SU-DHL-6 (cell line): Measurements from ENCODE around the gene RBM19.

Experiments
- H2AFZ ChIP-seq: fragments of 200-600 bp; sonication (generic); 2 replicates; pipeline ENCODE4 v1.6.1; 2014; ENCODE audit warnings: low read depth, mild to moderate bottlenecking, moderate library complexity, mixed read lengths, antibody characterized with exemption, low read length; ENCODE audit not compliant: severe bottlenecking
- H3F3A ChIP-seq: fragments of 200-600 bp; shearing (Covaris generic); 2 replicates; pipeline ENCODE4 v1.6.0; 2016; ENCODE audit warnings: antibody characterized with exemption, mild to moderate bottlenecking; ENCODE audit not compliant: insufficient read depth
- H3K27ac ChIP-seq: fragments of 200-600 bp; sonication (generic); 2 replicates; pipeline ENCODE4 v1.5.1; 2016; ENCODE audit warnings: low read depth, mild to moderate bottlenecking, low read length, moderate library complexity, mixed read lengths
- H3K27me3 ChIP-seq: fragments of 200-600 bp; sonication (generic), shearing (Covaris generic); 2 replicates; pipeline ENCODE4 v1.6.0; 2014; ENCODE audit warnings: mild to moderate bottlenecking, low read length
- H3K36me3 ChIP-seq: fragments of 200-600 bp; sonication (generic); 2 replicates; pipeline ENCODE4 v1.6.1; 2014; ENCODE audit warnings: mild to moderate bottlenecking, low read length, mixed read lengths
- H3K4me2 ChIP-seq: fragments of 300-600, 200-600 bp; shearing (Covaris generic), sonication (generic); 2 replicates; pipeline ENCODE4 v1.6.0; 2014; ENCODE audit warnings: low read length, low read depth, mild to moderate bottlenecking; ENCODE audit not compliant: poor library complexity, severe bottlenecking
- H3K4me3 ChIP-seq: fragments of 200-600 bp; sonication (generic); 2 replicates; pipeline ENCODE4 v1.5.1; 2014; ENCODE audit warnings: antibody characterized with exemption, low read length, mild to moderate bottlenecking, mixed read lengths; ENCODE audit not compliant: insufficient read depth, poor library complexity, severe bottlenecking
- H3K79me2 ChIP-seq: fragments of 200-600 bp; sonication (generic); 2 replicates; pipeline ENCODE4 v1.6.1; 2014; ENCODE audit warnings: mild to moderate bottlenecking, low read length, moderate library complexity; ENCODE audit not compliant: insufficient read depth
- H3K9ac ChIP-seq: fragments of 200-600 bp; sonication (generic); 2 replicates; pipeline ENCODE4 v1.7.0; 2014; ENCODE audit warnings: mild to moderate bottlenecking, low read length
- H3K9me2 ChIP-seq: fragments of 200-600 bp; sonication (generic); replicated peaks from 2 replicates; pipeline ENCODE4 v1.6.1; 2014; ENCODE audit warnings: low read length; ENCODE audit not compliant: insufficient read depth
- H3K9me3 ChIP-seq: fragments of 200-600 bp; sonication (generic); 2 replicates; pipeline ENCODE4 v1.6.1; 2014; ENCODE audit warnings: low read length, mixed read lengths; ENCODE audit not compliant: insufficient read depth
- H4K20me1 ChIP-seq: fragments of 200-600 bp; sonication (generic); 2 replicates; pipeline ENCODE4 v1.6.1; 2014; ENCODE audit warnings: low read depth, mild to moderate bottlenecking, antibody characterized with exemption, low read length, moderate library complexity, mixed read lengths
- EZH2phosphoT487 ChIP-seq: fragments of 200-600 bp; sonication (generic), shearing (Covaris generic); conservative IDR thresholded peaks from 2 replicates; pipeline ENCODE4 v1.6.1; 2018; ENCODE audit warnings: mild to moderate bottlenecking, antibody characterized with exemption, low read length, moderate library complexity, mixed read lengths
- TF ChIP-seq, protein P1 (sequence below): fragments of 200-600 bp; sonication (generic); IDR thresholded peaks from one replicate; pipeline ENCODE4 v1.5.1; 2017; ENCODE audit warnings: antibody characterized with exemption, mild to moderate bottlenecking, low read length, moderate library complexity; ENCODE audit not compliant: insufficient read depth, poor library complexity, severe bottlenecking

Gene RBM19

DNA sequence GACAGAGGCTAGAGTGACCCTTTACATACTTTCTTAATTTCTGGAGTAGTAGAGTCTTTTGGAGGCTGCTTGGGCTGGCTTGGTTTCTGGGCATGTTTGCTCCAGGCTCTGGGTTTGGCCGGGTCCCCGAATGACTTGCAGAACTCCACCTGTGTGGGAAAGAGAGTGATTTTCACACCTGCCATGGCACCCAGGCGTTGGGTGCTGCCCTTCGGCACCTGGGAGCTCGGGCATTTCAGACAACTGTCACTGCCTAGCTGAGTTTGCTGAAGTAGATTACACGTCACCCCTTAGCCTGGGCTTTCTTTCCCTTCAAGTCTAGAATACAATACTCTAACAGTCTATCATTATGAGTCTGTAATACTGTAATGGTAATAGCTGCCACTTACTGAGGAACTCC, 6.1 kb downstream of the RBM19 start:
- Histone ChIP-seq H3K9ac (no peak overlapping the region), H3K36me3 (no peaks in the 10 kb centered on the region), H3K4me3 (no peak overlapping the region), H3K27me3 (no peaks in the 10 kb centered on the region), H2AFZ (no peak overlapping the region), H3K4me2 (no peak overlapping the region), H3K27ac (no peak overlapping the region), H3K9me2 (no peaks in the 10 kb centered on the region), H4K20me1 (no peaks in the 10 kb centered on the region), H3F3A (no peaks in the 10 kb centered on the region), H3K79me2 (peaks cover 21% of the 10 kb centered on the region), H3K9me3 (no peaks in the 10 kb centered on the region)
- TF ChIP-seq EZH2phosphoT487: no peak
- TF ChIP-seq, protein P1, sequence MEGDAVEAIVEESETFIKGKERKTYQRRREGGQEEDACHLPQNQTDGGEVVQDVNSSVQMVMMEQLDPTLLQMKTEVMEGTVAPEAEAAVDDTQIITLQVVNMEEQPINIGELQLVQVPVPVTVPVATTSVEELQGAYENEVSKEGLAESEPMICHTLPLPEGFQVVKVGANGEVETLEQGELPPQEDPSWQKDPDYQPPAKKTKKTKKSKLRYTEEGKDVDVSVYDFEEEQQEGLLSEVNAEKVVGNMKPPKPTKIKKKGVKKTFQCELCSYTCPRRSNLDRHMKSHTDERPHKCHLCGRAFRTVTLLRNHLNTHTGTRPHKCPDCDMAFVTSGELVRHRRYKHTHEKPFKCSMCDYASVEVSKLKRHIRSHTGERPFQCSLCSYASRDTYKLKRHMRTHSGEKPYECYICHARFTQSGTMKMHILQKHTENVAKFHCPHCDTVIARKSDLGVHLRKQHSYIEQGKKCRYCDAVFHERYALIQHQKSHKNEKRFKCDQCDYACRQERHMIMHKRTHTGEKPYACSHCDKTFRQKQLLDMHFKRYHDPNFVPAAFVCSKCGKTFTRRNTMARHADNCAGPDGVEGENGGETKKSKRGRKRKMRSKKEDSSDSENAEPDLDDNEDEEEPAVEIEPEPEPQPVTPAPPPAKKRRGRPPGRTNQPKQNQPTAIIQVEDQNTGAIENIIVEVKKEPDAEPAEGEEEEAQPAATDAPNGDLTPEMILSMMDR: no peak

DNA sequence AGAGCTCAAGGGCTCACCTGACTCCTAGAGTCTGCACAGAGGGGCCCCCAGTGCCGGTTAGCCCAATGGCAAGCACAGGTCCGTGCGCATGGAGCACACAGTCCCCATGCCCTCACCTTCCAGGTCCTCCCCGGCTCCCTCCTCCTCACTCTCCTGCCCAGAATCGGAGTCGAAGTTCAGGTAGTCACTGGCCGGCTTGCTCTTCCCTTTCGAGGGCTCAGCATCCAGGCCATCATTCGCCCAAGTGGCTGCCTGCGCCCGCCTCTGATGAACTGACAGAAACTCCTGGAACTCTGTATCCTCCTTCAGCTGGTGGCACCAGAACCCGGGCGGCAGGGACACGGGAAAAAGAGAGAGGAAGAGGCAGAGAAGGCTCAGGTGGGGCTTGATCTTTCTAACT, 7.0 kb downstream of the RBM19 start:
- H3K4me2 ChIP-seq: no peak overlapping the region
- no peaks in the 10 kb centered on the region for H3F3A ChIP-seq
- H3K36me3 ChIP-seq: no peaks in the 10 kb centered on the region

DNA sequence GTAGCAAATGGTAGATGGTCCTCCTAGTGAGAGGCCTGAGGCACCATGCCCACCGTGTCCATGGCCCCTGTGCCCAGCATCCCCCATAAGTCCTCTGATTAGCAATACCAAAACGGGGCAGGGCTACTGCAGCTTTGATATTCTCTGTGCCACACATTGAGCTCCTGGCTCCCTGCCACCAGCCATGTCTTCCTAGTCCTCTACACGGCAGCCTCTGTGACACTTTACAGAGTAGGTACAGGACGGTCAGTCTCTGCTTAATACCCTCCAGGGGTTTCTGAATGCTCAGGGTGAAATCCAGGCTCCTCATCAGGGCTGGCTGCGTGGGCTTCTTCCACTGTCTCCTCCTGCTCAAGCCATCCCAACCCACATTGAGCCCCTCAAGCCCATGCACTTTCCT, 8.0 kb downstream of the RBM19 start:
- Histone ChIP-seq H3K4me2 (no peak overlapping the region), H3K27me3 (no peaks in the 10 kb centered on the region), H3K27ac (no peak overlapping the region), H3K4me3 (no peak overlapping the region), H3K9me3 (no peaks in the 10 kb centered on the region), H3K9ac (no peak overlapping the region), H3K9me2 (no peaks in the 10 kb centered on the region), H4K20me1 (no peaks in the 10 kb centered on the region), H3K36me3 (no peaks in the 10 kb centered on the region), H3K79me2 (peaks cover 2% of the 10 kb centered on the region; the same call in 1 of the 2 replicates), H3F3A (no peaks in the 10 kb centered on the region), H2AFZ (no peak overlapping the region)
- TF ChIP-seq EZH2phosphoT487: no peak
- TF ChIP-seq, protein P1: no peak

More for the DNA sequence above, 7.0 kb downstream of the RBM19 start:
- no peak overlapping the region for H3K4me3 ChIP-seq
- H3K27ac ChIP-seq: no peak overlapping the region
- no peak overlapping the region for H3K9ac ChIP-seq
- no peaks in the 10 kb centered on the region for H3K9me2 ChIP-seq
- peaks cover 11% of the 10 kb centered on the region for H3K79me2 ChIP-seq
- H4K20me1 ChIP-seq: no peaks in the 10 kb centered on the region
- H3K9me3 ChIP-seq: no peaks in the 10 kb centered on the region
- H2AFZ ChIP-seq: no peak overlapping the region
- H3K27me3 ChIP-seq: no peaks in the 10 kb centered on the region
- TF ChIP-seq, protein P1: no peak

DNA sequence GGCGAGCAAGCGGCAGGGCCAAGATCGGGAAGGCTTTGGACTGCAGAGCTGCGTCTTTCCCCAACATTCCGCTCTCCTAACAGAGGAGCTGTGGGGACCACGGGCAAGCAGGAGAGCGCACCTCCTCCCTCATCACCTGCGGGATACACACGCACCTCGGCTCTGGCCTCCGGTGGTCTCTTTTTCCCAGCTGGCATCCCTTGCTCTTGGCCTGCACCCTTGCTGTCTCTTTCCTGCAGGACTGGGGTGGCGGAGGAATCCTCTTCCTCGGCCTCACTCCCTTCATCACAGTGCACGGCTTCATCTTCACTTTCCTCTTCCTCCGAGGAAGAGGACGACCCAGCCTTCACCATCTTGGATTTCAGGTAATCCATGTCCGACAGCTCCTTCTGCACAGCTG, 8.5 kb downstream of the RBM19 start:
- Histone ChIP-seq H3K27ac (no peak overlapping the region), H3K9me2 (no peaks in the 10 kb centered on the region), H3K4me2 (no peak overlapping the region), H3K36me3 (no peaks in the 10 kb centered on the region), H2AFZ (no peak overlapping the region), H3K4me3 (no peak overlapping the region), H4K20me1 (no peaks in the 10 kb centered on the region), H3K79me2 (no peaks in the 10 kb centered on the region), H3K27me3 (no peaks in the 10 kb centered on the region), H3K9me3 (no peaks in the 10 kb centered on the region), H3K9ac (no peak overlapping the region), H3F3A (no peaks in the 10 kb centered on the region)
- TF ChIP-seq, protein P1: no peak
- TF ChIP-seq EZH2phosphoT487: no peak
